HepG2 (cell line): ENCODE data around the gene CDK15. TPM values are rescaled to one million over a fixed set of nuclear protein-coding genes. Genes with fewer than 3 reads are reported as not detected.

Source experiments
- ATM ChIP-seq: fragments of 450-650 bp; IDR thresholded peaks from 2 replicates; pipeline ENCODE4 v1.7.1; 2017; ENCODE audit warnings: mild to moderate bottlenecking, borderline replicate concordance
- BCL6 ChIP-seq: IDR thresholded peaks from 2 replicates; pipeline ENCODE4 v1.6.1; 2016; ENCODE audit warnings: missing genetic modification reagents, missing compliant biosample characterization
- CEBPG ChIP-seq: IDR thresholded peaks from 2 replicates; pipeline ENCODE4 v1.6.1; 2016
- FOXA1 ChIP-seq, 2 experiments: fragments of 450-650 bp in 1 of 2; sonication (generic) in 1 of 2; formaldehyde crosslinking in 1 of 2; IDR thresholded peaks; 2 replicates each; pipeline versions ENCODE4 v1.4.0 to v1.6.1; 2016 to 2020; ENCODE audit warnings: missing genetic modification reagents in 1 of 2
- FOXP4 ChIP-seq: sonication (generic); formaldehyde crosslinking; IDR thresholded peaks from 2 replicates; pipeline ENCODE4 v1.4.0; 2020; ENCODE audit warnings: missing genetic modification reagents
- HDAC2 ChIP-seq: sonication (generic); formaldehyde crosslinking; IDR thresholded peaks from 2 replicates; pipeline ENCODE4 v1.4.0; 2020; ENCODE audit warnings: missing genetic modification reagents
- HNF1A ChIP-seq, 2 experiments: sonication (generic) in 1 of 2; formaldehyde crosslinking in 1 of 2; IDR thresholded peaks; 2 replicates each; pipeline versions ENCODE4 v1.4.0 to v1.6.1; 2016 to 2020; ENCODE audit warnings: borderline replicate concordance in 1 of 2, low read depth in 1 of 2, mild to moderate bottlenecking in 1 of 2, missing genetic modification reagents in 1 of 2
- RNF219 ChIP-seq: sonication (generic); formaldehyde crosslinking; IDR thresholded peaks from 2 replicates; pipeline ENCODE4 v1.5.0; 2020; ENCODE audit warnings: mild to moderate bottlenecking, missing genetic modification reagents
- SOX6 ChIP-seq, 2 experiments: fragments of 450-650 bp in 1 of 2; sonication (generic) in 1 of 2; formaldehyde crosslinking in 1 of 2; IDR thresholded peaks; 2 replicates each; pipeline versions ENCODE4 v1.4.0 to v1.6.1; 2017 to 2020; ENCODE audit warnings: antibody characterized with exemption in 1 of 2, mild to moderate bottlenecking in 1 of 2, missing genetic modification reagents in 1 of 2
- TEAD3 ChIP-seq: optimal IDR thresholded peaks from 2 replicates; pipeline ENCODE3; 2016; ENCODE audit warnings: borderline replicate concordance
- ZBTB39 ChIP-seq: sonication (generic); formaldehyde crosslinking; IDR thresholded peaks from 2 replicates; pipeline ENCODE4 v1.5.0; 2020; ENCODE audit warnings: missing genetic modification reagents
- ZGPAT ChIP-seq: IDR thresholded peaks from 2 replicates; pipeline ENCODE4 v1.6.1; 2016; ENCODE audit warnings: mild to moderate bottlenecking
- ZMYM4 ChIP-seq: sonication (generic); formaldehyde crosslinking; IDR thresholded peaks from 2 replicates; pipeline ENCODE4 v1.8.1; 2023; ENCODE audit warnings: mild to moderate bottlenecking, missing genetic modification reagents
- ZNF331 ChIP-seq: sonication (generic); formaldehyde crosslinking; IDR thresholded peaks from 2 replicates; pipeline ENCODE4 v1.4.0; 2020; ENCODE audit warnings: missing genetic modification reagents
- ZNF546 ChIP-seq: sonication (generic); formaldehyde crosslinking; conservative IDR thresholded peaks from 2 replicates; pipeline ENCODE4 v1.8.1; 2023; ENCODE audit warnings: mild to moderate bottlenecking, missing genetic modification reagents
- ZNF75D ChIP-seq: sonication (generic); formaldehyde crosslinking; IDR thresholded peaks from 2 replicates; pipeline ENCODE4 v1.8.1; 2023; ENCODE audit warnings: missing genetic modification reagents, mild to moderate bottlenecking, borderline replicate concordance
- ZNF782 ChIP-seq: sonication (generic); formaldehyde crosslinking; IDR thresholded peaks from 2 replicates; pipeline ENCODE4 v1.4.0; 2020; ENCODE audit warnings: missing genetic modification reagents, mild to moderate bottlenecking, borderline replicate concordance
- ZSCAN22 ChIP-seq: sonication (generic); formaldehyde crosslinking; IDR thresholded peaks from 2 replicates; pipeline ENCODE4 v1.4.0; 2020; ENCODE audit warnings: mild to moderate bottlenecking, missing genetic modification reagents
- polyA plus RNA-seq, 8 experiments: library from polyadenylated mRNA; depleted of rRNA in 3 of 8; stranded (reverse) in 7 of 8; unstranded in 1 of 8; fragments of >200 nt; fragmentation: Illumina TruSeq in 4 of 8; extraction: Trizol in 4 of 8; gene quantifications; 2 replicates each; pipeline versions ENCODE4 v1.2.1 to v1.2.3, GENCODE V29; 2011 to 2016; ENCODE audit warnings: low read depth in 4 of 8, missing spikeins in 1 of 8, mixed read lengths in 1 of 8; ENCODE audit not compliant: insufficient read depth in 1 of 8
- total RNA-seq, 5 experiments: library from RNA; depleted of rRNA; stranded (reverse); fragments of >200 nt; fragmentation: Illumina TruSeq; extraction: Trizol; gene quantifications; 2 replicates each; pipeline ENCODE4 v1.2.3, GENCODE V29; 2016; ENCODE audit warnings: low read depth in 1 of 5

The CDK15 gene
- total and polyA plus RNA-seq, 2 of the 13 experiments (the other 11 are each of a cell fraction or from before 2014, with no cell fraction given), result not detected

GRCh38 chr2:201936817-201937216 lies 130.5 kb downstream of the CDK15 start (continued):
- TF ChIP-seq ZBTB39 (CRISPR knock-in tag) (peak; percentile 76; the same call in 1 of the 2 replicates), TEAD3 (no peak), ZNF782 (CRISPR knock-in tag) (peak; percentile 65; the same call in 1 of the 2 replicates), ZSCAN22 (CRISPR knock-in tag) (no peak), CEBPG (CRISPR knock-in tag) (peak; percentile 71), ZMYM4 (CRISPR knock-in tag) (peak; percentile 41), HDAC2 (CRISPR knock-in tag) (0 out of 2 replicates have a peak, but pooled peaks have one; percentile 24), ATM (no peak), ZNF331 (peak; percentile 36; the same call in 1 of the 2 replicates), FOXA1 (IDR thresholded peaks at IDR 0.05) (no peak), FOXA1 (CRISPR knock-in tag; IDR thresholded peaks at IDR 0.05) (peak; percentile 43; the same call in 1 of the 2 replicates), BCL6 (CRISPR knock-in tag) (no peak), ZNF75D (CRISPR knock-in tag) (no peak), ZNF546 (no peak), FOXP4 (CRISPR knock-in tag) (peak; percentile 38; the same call in 1 of the 2 replicates), RNF219 (CRISPR knock-in tag) (no peak), SOX6 (IDR thresholded peaks at IDR 0.05) (no peak), SOX6 (CRISPR knock-in tag; IDR thresholded peaks at IDR 0.05) (peak; percentile 37), ZGPAT (CRISPR knock-in tag) (no peak), HNF1A (IDR thresholded peaks at IDR 0.05; ENCODE audit: low read depth) (peak; percentile 86), HNF1A (CRISPR knock-in tag; IDR thresholded peaks at IDR 0.05; ENCODE audit: borderline replicate concordance) (peak; percentile 79)
